PC-9 (cell line): ENCODE measurements around the gene GIMAP5.

Experiments
- CTCF ChIP-seq: fragments of 200-600 bp; sonication (generic); conservative IDR thresholded peaks from 2 replicates; pipeline ENCODE4 v1.6.1; 2017; ENCODE audit warnings: mixed run types, antibody characterized with exemption, mild to moderate bottlenecking, moderate library complexity
- EZH2 ChIP-seq: fragments of 200-600 bp; sonication (generic); IDR thresholded peaks from 2 replicates; pipeline ENCODE4 v1.8.0; 2017; ENCODE audit warnings: antibody characterized with exemption, low read depth

- TF ChIP-seq CTCF (no peak), EZH2 (no peak)
These were observed 18.9 kb downstream of the GIMAP5 start for GRCh38 chr7:150756166-150756565.
